CD14-positive monocyte (primary cell): ENCODE results near the gene NEK6. TPM values are rescaled to one million over a fixed set of nuclear protein-coding genes. Genes with fewer than 3 reads are reported as not detected.
A peak's percentile ranks its signal among the peaks of the same experiment; 100 is the strongest.

ENCODE experiments used
- DNase-seq, 3 donors: peaks; one replicate each; pipeline ENCODE4 v3.0.0-alpha.2; 2011 to 2022
- H2AFZ ChIP-seq: 2 replicates; pipeline ENCODE4 v1.6.0; 2012; ENCODE audit warnings: mild to moderate bottlenecking, low read depth, low read length, inconsistent platforms; ENCODE audit not compliant: insufficient read depth, poor library complexity, severe bottlenecking
- H3K27ac ChIP-seq, 2 donors: 1 replicate in 1 of 2; 2 replicates in 1 of 2; pipeline ENCODE4 v1.5.1; 2012 to 2013; ENCODE audit warnings: low read length in 2 of 2, control low read depth in 1 of 2, inconsistent platforms in 1 of 2, low read depth in 1 of 2, mild to moderate bottlenecking in 1 of 2
- H3K27me3 ChIP-seq, 2 donors: one replicate each; pipeline versions ENCODE4 v1.6.0 to v1.6.1; 2011 to 2013; ENCODE audit warnings: low read length in 2 of 2; ENCODE audit not compliant: control insufficient read depth in 2 of 2, insufficient read depth in 2 of 2
- H3K36me3 ChIP-seq, 2 donors: replicated peaks in 1 of 2; 1 replicate in 1 of 2; 2 replicates in 1 of 2; pipeline versions ENCODE4 v1.5.1 to v1.6.1; 2012 to 2013; ENCODE audit warnings: low read length in 2 of 2, control low read depth in 1 of 2, inconsistent platforms in 1 of 2, mild to moderate bottlenecking in 1 of 2; ENCODE audit not compliant: insufficient read depth in 2 of 2, control insufficient read depth in 1 of 2
- H3K4me1 ChIP-seq, 2 donors: 1 replicate in 1 of 2; 2 replicates in 1 of 2; pipeline versions ENCODE4 v1.5.1 to v1.6.1; 2012 to 2013; ENCODE audit warnings: low read length in 2 of 2, control low read depth in 1 of 2, inconsistent platforms in 1 of 2, mild to moderate bottlenecking in 1 of 2, moderate library complexity in 1 of 2; ENCODE audit not compliant: insufficient read depth in 2 of 2, control insufficient read depth in 1 of 2
- H3K4me2 ChIP-seq: replicated peaks from 2 replicates; pipeline ENCODE3; 2012; ENCODE audit warnings: low read length, moderate library complexity, mild to moderate bottlenecking; ENCODE audit not compliant: poor library complexity, severe bottlenecking; ENCODE audit errors: extremely low read depth
- H3K4me3 ChIP-seq, 3 experiments: fragments of 200-600 bp in 1 of 3; sonication (generic) in 1 of 3; replicated peaks in 1 of 3; 1 replicate in 2 of 3; 2 replicates in 1 of 3; pipeline ENCODE4 v1.5.1; 2011 to 2013; ENCODE audit warnings: low read length in 3 of 3, mild to moderate bottlenecking in 3 of 3, control low read depth in 2 of 3, low read depth in 2 of 3, inconsistent platforms in 1 of 3, moderate library complexity in 1 of 3
- H3K79me2 ChIP-seq: 2 replicates; pipeline ENCODE4 v1.6.0; 2012; ENCODE audit warnings: mild to moderate bottlenecking, control low read depth, inconsistent platforms, low read length, moderate library complexity; ENCODE audit not compliant: insufficient read depth
- H3K9ac ChIP-seq: 2 replicates; pipeline ENCODE4 v1.6.0; 2017; ENCODE audit warnings: low read length, mild to moderate bottlenecking; ENCODE audit not compliant: insufficient read depth, poor library complexity, severe bottlenecking
- H3K9me3 ChIP-seq, 2 donors: replicated peaks in 1 of 2; 1 replicate in 1 of 2; 2 replicates in 1 of 2; pipeline versions ENCODE4 v1.5.1 to v1.6.1; 2012 to 2013; ENCODE audit warnings: low read length in 2 of 2, control low read depth in 1 of 2; ENCODE audit not compliant: control insufficient read depth in 1 of 2, insufficient read depth in 1 of 2
- H4K20me1 ChIP-seq: 2 replicates; pipeline ENCODE4 v1.6.0; 2012; ENCODE audit warnings: mild to moderate bottlenecking, low read length, control low read depth, moderate library complexity; ENCODE audit not compliant: insufficient read depth
- H3K27ac Mint-ChIP-seq, 7 donors: one replicate each; pipeline ENCODE4 v1.8.0; 2020; ENCODE audit warnings: mild to moderate bottlenecking in 7 of 7, mixed read lengths in 7 of 7, moderate library complexity in 6 of 7, inconsistent platforms in 2 of 7
- H3K27me3 Mint-ChIP-seq, 3 donors: one replicate each; pipeline ENCODE4 v1.8.0; 2021 to 2022; ENCODE audit warnings: low read depth in 3 of 3, mild to moderate bottlenecking in 3 of 3, mixed read lengths in 3 of 3, moderate library complexity in 3 of 3, inconsistent platforms in 1 of 3
- H3K36me3 Mint-ChIP-seq, 2 donors: one replicate each; pipeline ENCODE4 v1.8.0; 2020; ENCODE audit warnings: mixed read lengths in 2 of 2, inconsistent platforms in 1 of 2, mild to moderate bottlenecking in 1 of 2
- H3K4me1 Mint-ChIP-seq: one replicate; pipeline ENCODE4 v1.8.0; 2020; ENCODE audit warnings: mild to moderate bottlenecking, mixed read lengths
- H3K4me3 Mint-ChIP-seq, 2 donors: one replicate each; pipeline ENCODE4 v1.8.0; 2020; ENCODE audit warnings: mild to moderate bottlenecking in 2 of 2, mixed read lengths in 2 of 2, moderate library complexity in 1 of 2
- H3K9me3 Mint-ChIP-seq, 7 donors: one replicate each; pipeline ENCODE4 v1.8.0; 2020 to 2022; ENCODE audit warnings: mixed read lengths in 7 of 7, mild to moderate bottlenecking in 6 of 7, moderate library complexity in 6 of 7, inconsistent platforms in 2 of 7
- CTCF ChIP-seq: fragments of 200-600 bp; IDR thresholded peaks from one replicate; pipeline ENCODE4 v1.8.0; 2022; ENCODE audit warnings: antibody characterized with exemption, mild to moderate bottlenecking
- WGBS: methylation state at CpG from one replicate; pipeline ENCODE4 v1.1.5; 2013; ENCODE audit warnings: missing lambda C conversion rate; ENCODE audit not compliant: insufficient coverage; 5-methylcytosine and 5-hydroxymethylcytosine counted together
- intact Hi-C, 2 donors: fragments of 100-400 bp; cut with micrococcal nuclease; formaldehyde crosslinking; loops; one replicate each; pipeline versions ENCODE4 v1.15.0 to v1.15.1; 2023
- polyA plus RNA-seq, 3 donors: library from polyadenylated mRNA; depleted of rRNA in 1 of 3; unstranded in 2 of 3; stranded (reverse) in 1 of 3; fragments of 300-500 nt in 2 of 3; fragments of >200 nt in 1 of 3; fragmentation: Illumina TruSeq in 2 of 3; gene quantifications; 1 replicate in 2 of 3; 2 replicates in 1 of 3; pipeline ENCODE4 v1.2.3, GENCODE V29; 2012 to 2021

NEK6 gene
- polyA plus RNA-seq, 3 donors = 26.1 to 46.0 (median 35.8) TPM

- intact Hi-C loops = loop anchor here in 1 of 2 donors (2.0 kb wide), 1 partner anchor 16 kb away; no protein-coding TSS in a partner anchor
- H3K27ac ChIP-seq = peak overlapping the region in 1 of 2 donors; percentile 61
- no peak overlapping the region for H3K4me3 ChIP-seq
- 86% methylated on average over 1 of the region's 5 CpGs for WGBS
- H3K9me3 ChIP-seq = no peaks in the 10 kb centered on the region
- no peaks in the 10 kb centered on the region for H3K27me3 ChIP-seq
- no peak for DNase-seq
- no peak overlapping the region for H3K9ac ChIP-seq
- peaks cover 38 to 44% of the 10 kb centered on the region in 2 donors for H3K4me1 ChIP-seq
- Mint-ChIP-seq H3K27ac (peak overlapping the region in 2 of 7 donors; percentile 38 to 58), H3K9me3 (no peaks in the 10 kb centered on the region), H3K36me3 (no peaks in the 10 kb centered on the region), H3K4me1 (peaks cover 46% of the 10 kb centered on the region), H3K4me3 (no peak overlapping the region), H3K27me3 (peaks cover 0 to 2% (median 0%) of the 10 kb centered on the region in 3 donors)
- no peaks in the 10 kb centered on the region for H4K20me1 ChIP-seq
- H3K36me3 ChIP-seq = no peaks in the 10 kb centered on the region
- H3K79me2 ChIP-seq = no peaks in the 10 kb centered on the region
- no peak overlapping the region for H2AFZ ChIP-seq
- no peak overlapping the region for H3K4me2 ChIP-seq
- no peak for TF ChIP-seq CTCF
Measured at GRCh38 chr9:124238546-124239140, 19.1 kb upstream of the NEK6 start.

GRCh38 chr9:124239249-124240073 is 18.3 kb upstream of the NEK6 start:
- peaks cover 44% of the 10 kb centered on the region in 2 donors for H3K4me1 ChIP-seq
- H2AFZ ChIP-seq = no peak overlapping the region
- H3K27ac ChIP-seq = peak overlapping the region; percentile 25 to 61
- TF ChIP-seq CTCF = no peak
- peaks cover 46% of the 10 kb centered on the region for H3K4me1 Mint-ChIP-seq
- no peak overlapping the region for H3K4me3 ChIP-seq
- no peaks in the 10 kb centered on the region for H3K79me2 ChIP-seq
- intact Hi-C loops = loop anchor here in 1 of 2 donors (2.0 kb wide), 1 partner anchor 17 kb away; no protein-coding TSS in a partner anchor
- peak; percentile 72 to 89 (median 87) for DNase-seq
- 0% methylated on average over 2 of the region's 7 CpGs for WGBS
- peaks cover 0 to 4% (median 0%) of the 10 kb centered on the region in 3 donors for H3K27me3 Mint-ChIP-seq
- no peaks in the 10 kb centered on the region for H3K27me3 ChIP-seq
- H3K36me3 ChIP-seq = no peaks in the 10 kb centered on the region
- H3K9ac ChIP-seq = no peak overlapping the region
- H3K9me3 ChIP-seq = no peaks in the 10 kb centered on the region
- no peaks in the 10 kb centered on the region for H3K36me3 Mint-ChIP-seq
- no peaks in the 10 kb centered on the region for H4K20me1 ChIP-seq
- no peak overlapping the region for H3K4me3 Mint-ChIP-seq
- H3K27ac Mint-ChIP-seq = peak overlapping the region; percentile 68 to 85 (median 77)
- no peaks in the 10 kb centered on the region for H3K9me3 Mint-ChIP-seq
- peak overlapping the region; percentile 24 for H3K4me2 ChIP-seq
